Tibial nerve (tissue), 4 donors: Measurements from ENCODE around the gene PRKRIP1. TPM values are rescaled to one million over a fixed set of nuclear protein-coding genes. Genes with fewer than 3 reads are reported as not detected.
"Not testable (repeated sequence)": the region's sequence is repeated elsewhere in the genome, so short reads cannot be mapped to it uniquely, and the experiment has no call there.

Experiments
- DNase-seq, 2 donors: peaks; one replicate each; pipeline ENCODE4 v3.0.0-alpha.2; 2019; ENCODE audit warnings: low spot score in 2 of 2
- H3K27ac ChIP-seq, 4 donors: fragments of 200-600 bp; sonication (generic) in 3 of 4; one replicate each; pipeline ENCODE4 v1.5.1; 2017 to 2019; ENCODE audit warnings: mild to moderate bottlenecking in 1 of 4
- H3K27me3 ChIP-seq, 2 donors: fragments of 200-600 bp; sonication (generic) in 1 of 2; one replicate each; pipeline versions ENCODE4 v1.5.1 to v1.6.0; 2017 to 2019
- H3K36me3 ChIP-seq, 3 donors: fragments of 200-600 bp; sonication (generic); one replicate each; pipeline ENCODE4 v1.5.1; 2018 to 2019
- H3K4me1 ChIP-seq, 4 donors: fragments of 200-600 bp; sonication (generic) in 3 of 4; one replicate each; pipeline ENCODE4 v1.5.1; 2017 to 2019
- H3K4me3 ChIP-seq, 4 donors: fragments of 200-600 bp; sonication (generic) in 3 of 4; one replicate each; pipeline ENCODE4 v1.5.1; 2017 to 2019; ENCODE audit warnings: mild to moderate bottlenecking in 1 of 4, moderate library complexity in 1 of 4
- H3K9me3 ChIP-seq, 4 donors: fragments of 200-600 bp; sonication (generic) in 3 of 4; one replicate each; pipeline ENCODE4 v1.5.1; 2017 to 2019
- EP300 ChIP-seq, 2 donors: sonication (generic); formaldehyde crosslinking; IDR thresholded peaks; one replicate each; pipeline ENCODE4 v1.6.1; 2017; ENCODE audit warnings: antibody characterized with exemption in 2 of 2, mild to moderate bottlenecking in 1 of 2
- POLR2A ChIP-seq, 2 donors: fragments of 450-650 bp; IDR thresholded peaks; one replicate each; pipeline ENCODE4 v1.6.1; 2017; ENCODE audit warnings: antibody characterized with exemption in 2 of 2, mild to moderate bottlenecking in 2 of 2, moderate library complexity in 2 of 2
- WGBS, 2 donors: methylation state at CpG; one replicate each; pipeline ENCODE4 v1.1.5; 2018; 5-methylcytosine and 5-hydroxymethylcytosine counted together
- total RNA-seq, 4 donors: library from RNA; depleted of rRNA; stranded (reverse); fragments of >200 nt; gene quantifications; one replicate each; pipeline ENCODE4 v1.1.0, GENCODE V29; 2016
- TF ChIP-seq, protein P1 (sequence below), 5 experiments: fragments of 200-600 bp in 3 of 5; fragments of 450-650 bp in 2 of 5; sonication (generic) in 3 of 5; IDR thresholded peaks; one replicate each; pipeline ENCODE4 v1.5.1; 2016 to 2019; ENCODE audit warnings: antibody characterized with exemption in 5 of 5, mild to moderate bottlenecking in 3 of 5, moderate library complexity in 2 of 5

Gene PRKRIP1
- total RNA-seq, 4 donors from 2014 or later = 34.7 to 62.1 (median 48.5) TPM

- Histone ChIP-seq H3K9me3 (no peaks in the 10 kb centered on the region), H3K36me3 (peaks cover 0 to 52% (median 5%) of the 10 kb centered on the region in 3 donors), H3K4me3 (no peak overlapping the region), H3K27ac (no peak overlapping the region), H3K27me3 (no peaks in the 10 kb centered on the region), H3K4me1 (no peaks in the 10 kb centered on the region)
- TF ChIP-seq EP300 (IDR thresholded peaks at IDR 0.05) (no peak), POLR2A (IDR thresholded peaks at IDR 0.05) (no peak)
- TF ChIP-seq, protein P1, sequence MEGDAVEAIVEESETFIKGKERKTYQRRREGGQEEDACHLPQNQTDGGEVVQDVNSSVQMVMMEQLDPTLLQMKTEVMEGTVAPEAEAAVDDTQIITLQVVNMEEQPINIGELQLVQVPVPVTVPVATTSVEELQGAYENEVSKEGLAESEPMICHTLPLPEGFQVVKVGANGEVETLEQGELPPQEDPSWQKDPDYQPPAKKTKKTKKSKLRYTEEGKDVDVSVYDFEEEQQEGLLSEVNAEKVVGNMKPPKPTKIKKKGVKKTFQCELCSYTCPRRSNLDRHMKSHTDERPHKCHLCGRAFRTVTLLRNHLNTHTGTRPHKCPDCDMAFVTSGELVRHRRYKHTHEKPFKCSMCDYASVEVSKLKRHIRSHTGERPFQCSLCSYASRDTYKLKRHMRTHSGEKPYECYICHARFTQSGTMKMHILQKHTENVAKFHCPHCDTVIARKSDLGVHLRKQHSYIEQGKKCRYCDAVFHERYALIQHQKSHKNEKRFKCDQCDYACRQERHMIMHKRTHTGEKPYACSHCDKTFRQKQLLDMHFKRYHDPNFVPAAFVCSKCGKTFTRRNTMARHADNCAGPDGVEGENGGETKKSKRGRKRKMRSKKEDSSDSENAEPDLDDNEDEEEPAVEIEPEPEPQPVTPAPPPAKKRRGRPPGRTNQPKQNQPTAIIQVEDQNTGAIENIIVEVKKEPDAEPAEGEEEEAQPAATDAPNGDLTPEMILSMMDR (IDR thresholded peaks at IDR 0.05) = no peak
- WGBS, 2 donors = 88 to 95% methylated on average over 6 of the region's 6 CpGs
- DNase-seq = no peak
Measured at GRCh38 chr7:102376964-102377466, 19.1 kb upstream of the PRKRIP1 start.

DNA sequence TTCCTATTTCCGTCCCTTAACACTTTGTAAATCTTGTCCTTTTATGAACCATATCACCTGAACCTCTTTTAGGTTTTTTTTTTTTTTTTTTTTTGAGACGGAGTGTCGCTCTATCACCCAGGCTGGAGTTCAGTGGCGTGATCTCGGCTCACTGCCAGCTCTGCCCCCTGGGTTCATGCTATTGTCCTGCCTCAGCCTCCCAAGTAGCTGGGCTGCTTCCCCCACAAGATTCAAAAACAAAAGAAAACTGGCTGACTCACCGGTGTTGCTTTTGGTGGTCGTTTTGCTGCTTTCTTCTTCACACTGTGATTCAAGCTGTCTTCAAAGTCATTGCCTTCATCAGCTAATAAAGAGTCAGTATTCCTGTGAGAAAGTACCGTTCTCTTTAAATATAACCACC is 15.3 kb upstream of the PRKRIP1 start:
- H3K27me3 ChIP-seq, H3K4me3 ChIP-seq, H3K9me3 ChIP-seq, DNase-seq, H3K27ac ChIP-seq, H3K4me1 ChIP-seq: not testable (repeated sequence)
- WGBS, 2 donors = 60% methylated on average over 8 of the region's 8 CpGs
- peaks cover 0 to 79% (median 5%) of the 10 kb centered on the region in 3 donors for H3K36me3 ChIP-seq

GRCh38 chr7:102381696-102382425 is 14.3 kb upstream of the PRKRIP1 start:
- not testable (repeated sequence) for DNase-seq, H3K4me3 ChIP-seq, H3K4me1 ChIP-seq, H3K9me3 ChIP-seq, H3K27me3 ChIP-seq, H3K27ac ChIP-seq
- WGBS, 2 donors = 86 to 91% methylated on average over 6 to 7 of the region's 7 CpGs
- peaks cover 0 to 80% (median 5%) of the 10 kb centered on the region in 3 donors for H3K36me3 ChIP-seq

DNA sequence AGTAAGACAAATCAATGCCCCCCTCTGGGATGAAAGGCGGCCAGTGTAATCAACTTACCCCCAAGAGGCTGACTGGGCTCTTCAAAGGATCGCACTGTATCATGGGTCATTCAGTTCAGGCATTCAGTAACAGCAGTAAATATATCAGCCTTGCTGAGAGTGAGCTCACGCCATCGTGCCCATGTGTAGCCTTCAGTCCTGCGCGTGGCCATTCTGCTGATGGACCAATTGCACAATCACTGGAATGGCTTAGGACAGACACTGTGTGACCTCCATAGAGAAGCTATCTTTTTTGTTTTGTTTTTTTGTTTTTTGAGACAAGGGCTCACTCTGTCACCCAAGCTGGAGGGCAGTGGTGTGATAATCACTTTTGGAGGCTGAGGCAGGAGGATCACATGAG is 9.1 kb upstream of the PRKRIP1 start:
- WGBS, 2 donors = 69 to 70% methylated on average over 6 of the region's 6 CpGs
- peaks cover 0 to 64% (median 0%) of the 10 kb centered on the region in 3 donors for H3K36me3 ChIP-seq
- H3K27me3 ChIP-seq = no peaks in the 10 kb centered on the region
- H3K4me1 ChIP-seq = peaks cover 0 to 3% (median 0%) of the 10 kb centered on the region in 4 donors
- no peak for DNase-seq
- H3K27ac ChIP-seq = no peak overlapping the region
- no peaks in the 10 kb centered on the region for H3K9me3 ChIP-seq
- H3K4me3 ChIP-seq = no peak overlapping the region
- TF ChIP-seq POLR2A (IDR thresholded peaks at IDR 0.05) (no peak), EP300 (IDR thresholded peaks at IDR 0.05) (no peak)
- TF ChIP-seq, protein P1 (IDR thresholded peaks at IDR 0.05) = no peak

- H3K27me3 ChIP-seq = no peaks in the 10 kb centered on the region
- WGBS, 2 donors = 75 to 85% methylated on average over 3 of the region's 3 CpGs
- TF ChIP-seq, protein P1 (IDR thresholded peaks at IDR 0.05) = no peak
- TF ChIP-seq EP300 (IDR thresholded peaks at IDR 0.05) (no peak), POLR2A (IDR thresholded peaks at IDR 0.05) (no peak)
- no peaks in the 10 kb centered on the region for H3K9me3 ChIP-seq
- H3K4me3 ChIP-seq = no peak overlapping the region
- no peak for DNase-seq
- no peak overlapping the region for H3K27ac ChIP-seq
- peaks cover 0 to 3% (median 0%) of the 10 kb centered on the region in 4 donors for H3K4me1 ChIP-seq
- H3K36me3 ChIP-seq = peaks cover 0 to 51% (median 0%) of the 10 kb centered on the region in 3 donors
Measured at GRCh38 chr7:102389810-102390209, 6.4 kb upstream of the PRKRIP1 start.

DNA sequence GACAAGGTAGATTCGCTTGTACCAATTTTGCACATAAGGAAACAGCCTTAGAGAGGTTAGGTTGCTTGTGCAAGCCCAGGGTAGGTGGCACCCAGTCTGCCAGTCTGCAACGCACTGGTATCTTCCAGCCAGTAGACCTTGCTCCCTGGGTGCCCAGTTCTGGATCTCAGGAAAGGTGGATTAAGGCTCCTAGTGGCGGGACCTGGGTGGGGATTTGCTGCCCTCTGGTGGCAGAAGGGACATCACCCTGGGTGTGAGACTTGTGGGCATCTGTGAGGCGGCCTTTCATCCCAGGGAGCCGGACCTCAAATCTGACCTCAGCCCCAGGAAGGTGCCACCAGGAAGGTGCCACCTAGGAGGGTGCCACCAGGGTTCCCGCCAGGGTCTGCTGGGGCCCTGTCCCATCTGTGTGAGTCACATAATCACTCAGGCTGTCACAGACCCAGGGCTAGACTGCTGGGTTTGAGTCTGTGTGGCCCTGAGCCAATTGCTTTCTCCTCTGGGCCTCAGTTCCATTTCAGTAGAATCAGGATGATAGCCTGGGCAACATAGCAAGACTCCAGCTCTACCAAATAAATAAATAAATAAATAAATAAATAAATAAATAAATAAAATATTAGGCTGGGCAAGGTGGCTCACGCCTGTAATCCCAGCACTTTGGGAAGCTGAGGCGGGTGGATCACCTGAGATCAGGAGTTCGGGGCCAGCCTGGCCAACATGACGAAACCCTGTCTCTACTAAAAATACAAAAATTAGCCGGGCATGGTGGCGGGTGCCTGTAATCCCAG is 5.3 kb upstream of the PRKRIP1 start:
- Histone ChIP-seq H3K27me3 (no peaks in the 10 kb centered on the region), H3K4me1 (peaks cover 0 to 8% (median 0%) of the 10 kb centered on the region in 4 donors), H3K9me3 (no peaks in the 10 kb centered on the region), H3K27ac (no peak overlapping the region), H3K36me3 (peaks cover 0 to 43% (median 0%) of the 10 kb centered on the region in 3 donors), H3K4me3 (no peak overlapping the region)
- DNase-seq = peak; percentile 64 to 83
- no peak for TF ChIP-seq EP300 (IDR thresholded peaks at IDR 0.05)
- TF ChIP-seq, protein P1 (IDR thresholded peaks at IDR 0.05) = peak; percentile 86 to 93 (median 91)
- WGBS, 2 donors = 87 to 88% methylated on average over 8 of the region's 12 CpGs
